GM18507 (cell line): Measurements from ENCODE around the gene PPP1R13B.
"Not testable (repeated sequence)": the region's sequence is repeated elsewhere in the genome, so short reads cannot be mapped to it uniquely, and the experiment has no call there.

Experiments
- DNase-seq: peaks from one replicate; pipeline ENCODE4 v3.0.0; 2011; ENCODE audit warnings: low read depth; ENCODE audit not compliant: insufficient read length; ENCODE audit errors: extremely low spot score
- FAIRE-seq: peaks from 2 replicates; lab custom pipeline; 2011; peaks lifted over from hg19 to GRCh38; lab: Jason Lieb, UNC

PPP1R13B gene

GRCh38 chr14:103696466-103697071 is 150.8 kb downstream of the PPP1R13B start:
- FAIRE-seq (no peak), DNase-seq (no peak)

GRCh38 chr14:103696070-103696402 is 151.3 kb downstream of the PPP1R13B start:
- no peak for DNase-seq
- FAIRE-seq: no peak

GRCh38 chr14:103695296-103696069 is 151.9 kb downstream of the PPP1R13B start:
- FAIRE-seq: no peak
- no peak for DNase-seq

GRCh38 chr14:103694572-103695026 is 152.8 kb downstream of the PPP1R13B start:
- FAIRE-seq: no peak
- no peak for DNase-seq

DNA sequence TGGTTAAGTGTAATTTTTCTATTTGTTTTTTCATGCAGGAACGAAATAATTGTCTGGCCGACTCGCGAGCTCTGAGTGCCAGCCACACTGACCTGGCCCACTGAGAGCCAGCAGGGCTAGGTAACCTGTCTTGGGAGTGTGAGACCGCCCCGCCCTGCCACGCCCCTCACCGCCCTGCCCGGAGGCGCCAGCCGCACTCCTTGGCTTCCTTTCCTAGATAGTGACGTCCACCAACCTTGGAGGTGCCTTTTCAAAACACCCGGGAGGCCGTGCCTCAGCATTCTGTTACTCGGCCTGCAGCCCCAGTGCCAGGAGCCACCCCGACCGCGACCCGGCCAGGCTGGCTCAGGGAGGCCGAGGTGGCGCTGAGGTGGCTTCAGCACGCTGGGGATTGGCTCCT is 153.9 kb downstream of the PPP1R13B start:
- DNase-seq: no peak
- no peak for FAIRE-seq

DNA sequence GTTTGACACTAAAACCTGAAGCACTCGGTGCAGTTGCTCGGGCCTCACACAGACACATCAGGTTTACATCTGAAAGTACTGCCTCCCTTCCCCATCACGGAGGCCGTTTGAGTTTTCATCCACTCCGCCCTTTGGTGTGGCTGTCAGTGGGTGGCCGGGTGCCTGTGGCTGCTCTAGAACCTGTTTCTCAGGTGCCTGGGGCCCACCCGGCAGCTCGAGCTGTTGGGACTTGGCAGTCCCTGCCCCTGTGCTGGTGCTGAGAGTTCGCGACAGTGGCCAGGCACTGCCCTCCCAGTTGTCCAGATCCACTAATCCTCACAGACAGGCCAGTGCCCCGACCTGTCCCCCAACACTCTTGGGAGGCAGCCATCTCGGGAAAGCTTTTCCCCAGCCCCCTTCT is 154.5 kb downstream of the PPP1R13B start:
- DNase-seq (no peak), FAIRE-seq (no peak)

DNA sequence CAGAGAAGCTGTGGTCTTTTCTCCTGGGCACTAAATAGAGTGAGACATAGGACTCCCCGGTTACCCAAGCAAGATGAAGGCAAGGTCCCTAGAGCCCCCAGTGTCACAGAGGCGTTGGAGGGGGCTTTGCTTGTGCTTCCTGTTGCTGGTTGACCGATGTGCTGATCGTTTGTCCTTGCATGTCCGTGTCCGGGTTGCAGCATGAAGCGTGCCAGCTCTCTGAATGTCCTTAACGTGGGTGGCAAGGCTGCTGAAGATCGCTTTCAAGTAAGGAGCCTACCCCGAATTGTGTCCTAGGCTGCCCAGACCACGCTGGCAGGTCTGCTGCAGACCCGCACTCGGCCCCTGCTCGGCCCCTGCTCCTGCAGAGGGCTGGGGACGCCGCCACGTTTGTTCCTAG is 155.2 kb downstream of the PPP1R13B start:
- FAIRE-seq (peak; percentile 38), DNase-seq (no peak)

GRCh38 chr14:103691655-103692054 is 155.7 kb downstream of the PPP1R13B start:
- not testable (repeated sequence) for DNase-seq
- peak; percentile 75 for FAIRE-seq

GRCh38 chr14:103690332-103690731 is 157.0 kb downstream of the PPP1R13B start:
- FAIRE-seq: no peak

DNA sequence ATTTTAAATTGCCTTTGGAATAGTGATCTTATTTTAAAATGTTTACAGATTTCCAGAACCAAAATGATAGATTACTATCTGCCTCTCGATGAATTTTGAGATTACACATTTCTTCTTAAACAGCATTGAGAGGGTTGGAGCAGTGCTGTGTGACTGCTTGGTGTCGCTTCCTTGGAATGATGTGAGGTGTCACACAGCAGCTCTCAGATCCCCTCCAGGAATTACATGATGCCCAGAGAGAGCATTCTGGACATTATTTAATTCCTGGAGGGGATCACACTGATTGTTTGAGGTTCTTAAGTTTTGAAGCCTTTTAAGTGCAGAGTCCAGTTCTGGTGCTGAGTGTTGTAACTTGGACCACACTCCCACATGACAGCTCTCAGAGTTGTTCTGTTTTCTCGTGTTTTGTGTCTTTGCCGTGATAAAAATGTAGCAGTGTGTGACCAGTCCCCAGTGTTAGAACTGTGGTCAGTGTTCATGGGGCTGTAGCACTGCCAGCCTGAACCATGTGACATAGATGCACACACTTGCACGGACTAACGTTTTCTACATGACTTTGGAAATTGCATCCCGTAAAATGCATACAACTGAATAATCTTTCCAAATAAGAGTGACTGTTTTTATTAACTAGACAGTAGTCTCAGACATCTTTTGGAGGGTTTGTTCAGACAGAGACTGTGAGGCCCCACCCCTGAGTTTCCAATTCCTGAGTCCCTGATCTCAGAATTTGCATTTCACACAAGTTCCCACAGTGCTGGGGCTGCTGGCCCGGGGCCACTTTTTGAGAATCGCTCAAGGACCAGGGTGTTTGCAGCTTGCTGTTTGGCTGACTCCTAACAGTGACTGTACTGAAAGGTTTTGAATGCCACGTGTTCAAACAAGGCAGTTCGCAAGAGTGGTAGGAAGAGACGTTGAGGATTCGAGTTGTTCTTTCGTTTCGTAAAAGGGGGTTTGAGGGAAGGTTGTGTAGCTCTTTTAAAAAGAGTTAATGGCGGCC is 158.2 kb downstream of the PPP1R13B start:
- FAIRE-seq (peak; percentile 93), DNase-seq (peak; percentile 65)

More at GRCh38 chr14:103690332-103690731, 157.0 kb downstream of the PPP1R13B start:
- DNase-seq: no peak

DNA sequence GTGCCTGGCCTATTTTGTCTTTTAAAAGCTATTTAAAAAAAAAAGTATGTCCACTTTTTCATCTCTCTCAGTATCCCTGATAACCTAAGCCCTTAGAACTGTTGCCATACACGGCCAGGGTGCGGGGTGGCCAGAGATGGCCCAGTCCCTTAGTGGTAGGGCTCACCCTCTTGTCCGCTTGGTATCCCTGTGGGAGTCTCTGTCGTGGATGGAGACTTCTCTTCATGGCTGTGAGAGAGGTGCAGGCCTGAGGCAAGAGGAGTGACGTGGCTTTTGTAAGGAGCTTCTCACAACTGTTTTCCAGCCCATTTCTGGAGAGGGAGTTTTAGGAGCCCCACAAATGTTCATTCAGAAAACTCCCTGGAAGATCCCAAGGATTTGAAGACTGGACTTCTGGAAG is 158.9 kb downstream of the PPP1R13B start:
- FAIRE-seq (no peak), DNase-seq (no peak)

GRCh38 chr14:103687712-103688111 is 159.7 kb downstream of the PPP1R13B start:
- FAIRE-seq (no peak), DNase-seq (no peak)

DNA sequence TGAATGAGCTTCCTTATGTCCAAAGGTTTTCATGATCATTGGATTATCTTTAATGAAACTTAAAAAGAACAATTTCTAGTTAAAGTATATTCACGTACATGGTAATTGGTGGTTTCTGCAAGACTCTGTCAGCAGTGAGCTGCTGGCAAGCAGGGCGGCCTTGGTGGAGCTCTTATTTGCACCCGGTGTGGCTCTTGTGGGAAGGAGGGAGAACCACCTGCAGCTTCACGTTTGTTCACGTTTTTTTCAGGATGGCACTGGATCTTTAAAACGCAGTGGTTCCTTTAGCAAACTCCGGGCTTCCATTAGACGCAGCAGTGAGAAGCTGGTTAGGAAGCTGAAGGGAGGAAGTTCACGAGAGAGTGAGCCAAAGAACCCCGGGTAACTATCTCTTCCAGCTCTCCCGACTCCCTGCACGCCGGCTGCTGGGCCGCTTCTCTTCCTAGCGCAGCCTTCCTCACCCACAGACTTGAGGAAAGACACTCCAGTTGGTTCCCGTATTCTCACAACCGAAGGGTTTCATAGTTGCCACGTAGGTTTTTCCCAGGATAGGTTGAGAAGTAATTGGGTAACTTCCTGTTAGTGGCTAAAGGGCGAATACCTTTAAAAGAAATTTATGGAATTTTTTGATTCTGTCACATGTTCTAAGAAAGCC is 160.4 kb downstream of the PPP1R13B start:
- DNase-seq (no peak), FAIRE-seq (no peak)

- FAIRE-seq (no peak), DNase-seq (no peak)
Observed at GRCh38 chr14:103685276-103686211, 161.8 kb downstream of the PPP1R13B start.

GRCh38 chr14:103684871-103685270 is 162.5 kb downstream of the PPP1R13B start:
- no peak for DNase-seq
- no peak for FAIRE-seq

DNA sequence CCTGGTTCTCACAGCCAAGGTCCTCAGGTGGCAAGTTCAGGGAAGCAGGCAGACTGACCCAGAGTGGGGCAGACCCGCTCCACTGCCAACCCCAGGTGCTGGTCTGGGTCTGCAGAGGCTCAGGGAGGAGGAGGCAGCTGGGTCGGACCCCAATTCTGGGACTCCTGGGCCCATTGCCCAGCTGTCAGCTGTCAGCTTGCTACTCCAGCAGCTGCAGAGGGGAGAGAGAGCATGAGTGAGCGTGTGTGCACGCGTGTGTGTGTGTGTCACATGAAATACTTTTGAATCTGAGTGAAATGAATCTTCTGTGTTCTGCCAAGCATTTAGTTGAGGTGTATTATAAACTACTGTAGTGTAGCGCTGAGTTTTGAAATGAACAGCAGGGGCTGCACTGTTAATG is 162.9 kb downstream of the PPP1R13B start:
- FAIRE-seq (no peak), DNase-seq (no peak)
